ENCODE measurements around the gene LIN54. TPM values are rescaled to one million over a fixed set of nuclear protein-coding genes. Genes with fewer than 3 reads are reported as not detected.

Gene LIN54
- total and polyA plus RNA-seq, 3 donors from 2014 or later, result 13.2 to 14.6 (median 14.5) TPM

GRCh38 chr4:82900411-82901182, 110.0 kb downstream of the LIN54 start, which contains the start of gene THAP9:
Gene THAP9, plus strand, starts transcription at chr4:82900735. Its CDS starts 68 bp downstream, at chr4:82900803.
- Histone ChIP-seq H3K4me1 (peaks cover 15% of the 10 kb centered on the region), H3K27me3 (no peaks in the 10 kb centered on the region), H3K36me3 (ENCODE audit: low read depth, missing control alignments) (no peaks in the 10 kb centered on the region), H3K9me3 (no peaks in the 10 kb centered on the region), H3K27ac (peak within 1 kb of the TSS; percentile 99), H3K4me3 (peak within 1 kb of the TSS; percentile 72 to 80)
- peak in 1 of 3 experiments; percentile 25 for TF ChIP-seq CTCF (IDR thresholded peaks at IDR 0.05)
- TF ChIP-seq POLR2A (IDR thresholded peaks at IDR 0.05), result peak; percentile 12
- DNase-seq, result peak; percentile 99
- intact Hi-C loops (cut with DNase I; ENCODE audit: low total_unique reads), result no loop called here
- 0 to 1% methylated on average over 24 to 62 of the region's 67 CpGs for WGBS, 2 donors

- H3K27me3 ChIP-seq, result no peaks in the 10 kb centered on the region
- H3K36me3 ChIP-seq (ENCODE audit: low read depth, missing control alignments), result no peaks in the 10 kb centered on the region
Observed at GRCh38 chr4:82900066-82900410, 110.6 kb downstream of the LIN54 start.

GRCh38 chr4:82899374-82900065, 111.1 kb downstream of the LIN54 start:
- no peaks in the 10 kb centered on the region for H3K36me3 ChIP-seq (ENCODE audit: low read depth, missing control alignments)
- WGBS, 2 donors, result 1 to 2% methylated on average over 4 of the region's 4 CpGs
- H3K27ac ChIP-seq, result peak overlapping the region; percentile 99
- no peak for DNase-seq
- TF ChIP-seq POLR2A (IDR thresholded peaks at IDR 0.05), result no peak
- TF ChIP-seq CTCF (IDR thresholded peaks at IDR 0.05), result no peak
- no peaks in the 10 kb centered on the region for H3K27me3 ChIP-seq
- peak overlapping the region; percentile 72 to 80 for H3K4me3 ChIP-seq
- intact Hi-C loops (cut with DNase I; ENCODE audit: low total_unique reads), result loop anchor here (10.0 kb wide), 1 partner anchor 135 kb away; the partner anchor contains the start of gene COPS4
- H3K4me1 ChIP-seq, result peaks cover 15% of the 10 kb centered on the region
- H3K9me3 ChIP-seq, result no peaks in the 10 kb centered on the region

More at GRCh38 chr4:82900066-82900410, 110.6 kb downstream of the LIN54 start:
- TF ChIP-seq POLR2A (IDR thresholded peaks at IDR 0.05) (no peak), CTCF (IDR thresholded peaks at IDR 0.05) (peak in 1 of 3 experiments; percentile 4)
- 0 to 3% methylated on average over 14 of the region's 14 CpGs for WGBS, 2 donors
- Histone ChIP-seq H3K27ac (peak overlapping the region; percentile 99), H3K4me3 (peak overlapping the region; percentile 72 to 80), H3K9me3 (no peaks in the 10 kb centered on the region), H3K4me1 (peaks cover 15% of the 10 kb centered on the region)
- DNase-seq, result no peak
- intact Hi-C loops (cut with DNase I; ENCODE audit: low total_unique reads), result no loop called here

- WGBS, 2 donors, result 32 to 36% methylated on average over 7 of the region's 7 CpGs
- H3K4me3 ChIP-seq, result peak overlapping the region in 1 of 2 donors; percentile 72
- no peaks in the 10 kb centered on the region for H3K27me3 ChIP-seq
- H3K9me3 ChIP-seq, result no peaks in the 10 kb centered on the region
- intact Hi-C loops (cut with DNase I; ENCODE audit: low total_unique reads), result loop anchor here (10.0 kb wide), 1 partner anchor 136 kb away; the partner anchor contains the start of gene COPS4
- TF ChIP-seq POLR2A (IDR thresholded peaks at IDR 0.05), result no peak
- peak in 2 of 3 experiments; percentile 16 to 39 for TF ChIP-seq CTCF (IDR thresholded peaks at IDR 0.05)
- peak; percentile 54 for DNase-seq
- peaks cover 15% of the 10 kb centered on the region for H3K4me1 ChIP-seq
- H3K36me3 ChIP-seq (ENCODE audit: low read depth, missing control alignments), result no peaks in the 10 kb centered on the region
- peak overlapping the region in 1 of 2 donors; percentile 99 for H3K27ac ChIP-seq
Observed at GRCh38 chr4:82898322-82899243, 112.0 kb downstream of the LIN54 start.

Measured in testis (tissue), 3 donors.